PC-3 (cell line): ENCODE results near the gene CDKN3.

Source experiments
- CTCF ChIP-seq: fragments of 300-600 bp; sonication (generic); conservative IDR thresholded peaks from 2 replicates; pipeline ENCODE4 v1.5.1; 2017; ENCODE audit warnings: antibody characterized with exemption, low read depth, mild to moderate bottlenecking, low read length
- EZH2 ChIP-seq: fragments of 300-600 bp; sonication (generic); IDR thresholded peaks from one replicate; pipeline ENCODE4 v1.6.1; 2017; ENCODE audit warnings: antibody characterized with exemption, mild to moderate bottlenecking, low read length; ENCODE audit not compliant: unreplicated experiment

GRCh38 chr14:54368291-54368690, 28.5 kb upstream of the CDKN3 start:
- TF ChIP-seq CTCF (no peak), EZH2 (no peak)
